T-helper 1 cell treated with Interleukin-12 subunit alpha and Interleukin-12 subunit beta and Interleukin-4 antibody, amounts not matched to agents 30 μg/mL and 1 μg/mL, for 36 hours (primary cell): ENCODE results near the gene SH2D7.

Source experiments
- H3K27ac Mint-ChIP-seq: one replicate; pipeline ENCODE4 v1.8.0; 2021; ENCODE audit warnings: mild to moderate bottlenecking, mixed read lengths
- H3K27me3 Mint-ChIP-seq: one replicate; pipeline ENCODE4 v1.8.0; 2021; ENCODE audit warnings: low read depth, mixed read lengths
- H3K36me3 Mint-ChIP-seq: one replicate; pipeline ENCODE4 v1.8.0; 2021; ENCODE audit warnings: low read depth, mixed read lengths
- H3K4me1 Mint-ChIP-seq: one replicate; pipeline ENCODE4 v1.8.0; 2021; ENCODE audit warnings: low read depth, mixed read lengths
- H3K4me3 Mint-ChIP-seq: one replicate; pipeline ENCODE4 v1.8.0; 2021; ENCODE audit warnings: mild to moderate bottlenecking, moderate library complexity, mixed read lengths
- H3K9me3 Mint-ChIP-seq: one replicate; pipeline ENCODE4 v1.8.0; 2021; ENCODE audit warnings: mixed read lengths

The SH2D7 gene

GRCh38 chr15:78112551-78112950, 20.2 kb downstream of the SH2D7 start:
- H3K27ac Mint-ChIP-seq, result no peak overlapping the region
- H3K4me1 Mint-ChIP-seq, result peaks cover 9% of the 10 kb centered on the region
- H3K36me3 Mint-ChIP-seq, result no peaks in the 10 kb centered on the region
- no peaks in the 10 kb centered on the region for H3K27me3 Mint-ChIP-seq
- H3K9me3 Mint-ChIP-seq, result no peaks in the 10 kb centered on the region
- no peak overlapping the region for H3K4me3 Mint-ChIP-seq

GRCh38 chr15:78120523-78120922, 28.2 kb downstream of the SH2D7 start:
- Mint-ChIP-seq H3K36me3 (no peaks in the 10 kb centered on the region), H3K4me3 (no peak overlapping the region), H3K27me3 (peaks cover 8% of the 10 kb centered on the region), H3K9me3 (no peaks in the 10 kb centered on the region), H3K27ac (no peak overlapping the region), H3K4me1 (no peaks in the 10 kb centered on the region)

DNA sequence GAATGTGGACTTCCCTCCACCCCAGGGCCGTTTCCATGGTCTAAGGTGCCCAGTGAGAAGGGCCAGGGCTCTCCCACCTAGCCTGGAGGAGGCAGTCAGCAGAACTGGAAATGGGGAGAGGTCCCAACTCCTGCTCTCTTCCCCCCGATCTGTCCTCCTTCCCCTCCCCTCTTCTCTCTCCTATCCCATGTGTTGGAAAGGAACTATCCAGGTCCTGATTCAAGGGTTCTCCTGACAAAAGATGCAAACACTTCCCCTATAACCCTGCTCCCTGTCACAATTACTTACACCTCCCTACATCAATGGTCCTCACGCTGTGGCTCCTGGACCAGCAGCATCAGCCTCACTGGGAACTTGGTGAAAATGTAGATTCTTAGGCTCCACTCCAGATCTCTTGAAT, 32.9 kb downstream of the SH2D7 start:
- H3K4me3 Mint-ChIP-seq, result no peak overlapping the region
- peaks cover 3% of the 10 kb centered on the region for H3K27me3 Mint-ChIP-seq
- H3K4me1 Mint-ChIP-seq, result peaks cover 6% of the 10 kb centered on the region
- H3K36me3 Mint-ChIP-seq, result no peaks in the 10 kb centered on the region
- H3K9me3 Mint-ChIP-seq, result no peaks in the 10 kb centered on the region
- no peak overlapping the region for H3K27ac Mint-ChIP-seq

- no peaks in the 10 kb centered on the region for H3K9me3 Mint-ChIP-seq
- no peaks in the 10 kb centered on the region for H3K27me3 Mint-ChIP-seq
- peaks cover 1% of the 10 kb centered on the region for H3K36me3 Mint-ChIP-seq
- peak overlapping the region; percentile 55 for H3K27ac Mint-ChIP-seq
- H3K4me1 Mint-ChIP-seq, result peaks cover 15% of the 10 kb centered on the region
- no peak overlapping the region for H3K4me3 Mint-ChIP-seq
These were observed 35.5 kb downstream of the SH2D7 start for GRCh38 chr15:78127882-78128281.

- H3K27ac Mint-ChIP-seq, result no peak overlapping the region
- H3K27me3 Mint-ChIP-seq, result no peaks in the 10 kb centered on the region
- H3K36me3 Mint-ChIP-seq, result peaks cover 3% of the 10 kb centered on the region
- H3K4me1 Mint-ChIP-seq, result peaks cover 23% of the 10 kb centered on the region
- H3K4me3 Mint-ChIP-seq, result no peak overlapping the region
- no peaks in the 10 kb centered on the region for H3K9me3 Mint-ChIP-seq
These were observed 36.9 kb downstream of the SH2D7 start for GRCh38 chr15:78129077-78129750.

GRCh38 chr15:78129751-78130287, 37.5 kb downstream of the SH2D7 start:
- Mint-ChIP-seq H3K36me3 (peaks cover 3% of the 10 kb centered on the region), H3K4me1 (peaks cover 23% of the 10 kb centered on the region), H3K27me3 (no peaks in the 10 kb centered on the region), H3K27ac (peak overlapping the region; percentile 23), H3K4me3 (peak overlapping the region; percentile 77), H3K9me3 (no peaks in the 10 kb centered on the region)

- Mint-ChIP-seq H3K4me1 (peaks cover 23% of the 10 kb centered on the region), H3K27ac (peak overlapping the region; percentile 68), H3K27me3 (no peaks in the 10 kb centered on the region), H3K9me3 (no peaks in the 10 kb centered on the region), H3K4me3 (peak overlapping the region; percentile 77), H3K36me3 (peaks cover 3% of the 10 kb centered on the region)
These were observed 38.3 kb downstream of the SH2D7 start for GRCh38 chr15:78130466-78131294.

DNA sequence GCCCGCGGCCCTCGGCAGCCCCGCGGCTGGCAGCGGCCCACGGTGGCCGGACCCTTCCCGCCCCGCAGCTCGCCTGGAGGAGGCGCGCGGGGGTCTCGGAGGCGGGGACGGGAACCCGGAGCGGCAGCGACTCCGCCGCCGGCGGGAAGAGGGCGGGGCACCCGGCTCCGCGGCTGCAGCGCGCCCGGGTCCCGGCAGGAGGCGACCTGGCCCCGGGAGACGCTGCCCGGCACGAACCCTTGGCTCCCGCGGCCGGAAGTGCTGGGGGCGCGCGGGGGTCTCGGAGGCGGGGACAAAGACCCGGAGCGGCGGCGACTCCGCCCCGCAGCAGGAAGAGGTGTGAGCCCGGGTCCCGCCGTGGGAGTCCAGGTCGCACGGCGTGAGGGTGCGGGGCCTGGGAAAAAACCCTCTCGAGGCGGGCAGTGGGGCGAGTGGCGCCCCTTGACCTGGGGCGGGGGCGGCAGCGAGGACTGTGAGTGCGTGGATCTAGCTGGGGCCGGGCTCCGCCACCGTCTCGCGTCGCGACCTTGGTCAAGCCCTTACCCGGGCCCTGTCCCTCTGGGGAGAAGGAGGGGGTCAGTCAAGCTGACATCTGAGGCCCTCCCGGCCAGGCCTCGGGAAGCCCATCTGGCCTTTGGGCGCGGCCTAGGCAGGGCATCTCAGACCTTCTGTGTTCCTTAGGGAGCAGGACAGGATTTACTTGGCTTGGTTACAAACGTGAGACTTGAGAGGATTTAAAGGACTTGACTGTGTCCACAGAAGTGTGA, 39.1 kb downstream of the SH2D7 start, which contains the start of gene CIB2:
Gene CIB2 (minus strand): TSS at position 151 of the 767 bp plus-strand sequence. CDS start 230 bp downstream, outside the sequence.
- Mint-ChIP-seq H3K36me3 (peaks cover 3% of the 10 kb centered on the region), H3K27ac (peak within 1 kb of the TSS; percentile 76), H3K27me3 (no peaks in the 10 kb centered on the region), H3K4me3 (peak within 1 kb of the TSS; percentile 81), H3K9me3 (no peaks in the 10 kb centered on the region), H3K4me1 (peaks cover 23% of the 10 kb centered on the region)

- peaks cover 17% of the 10 kb centered on the region for H3K4me1 Mint-ChIP-seq
- H3K27ac Mint-ChIP-seq, result peak overlapping the region; percentile 26
- H3K9me3 Mint-ChIP-seq, result no peaks in the 10 kb centered on the region
- peaks cover 3% of the 10 kb centered on the region for H3K36me3 Mint-ChIP-seq
- H3K27me3 Mint-ChIP-seq, result no peaks in the 10 kb centered on the region
- no peak overlapping the region for H3K4me3 Mint-ChIP-seq
These were observed 41.4 kb downstream of the SH2D7 start for GRCh38 chr15:78133801-78134200.

- H3K9me3 Mint-ChIP-seq, result no peaks in the 10 kb centered on the region
These were observed 47.2 kb downstream of the SH2D7 start for GRCh38 chr15:78139578-78139977.

DNA sequence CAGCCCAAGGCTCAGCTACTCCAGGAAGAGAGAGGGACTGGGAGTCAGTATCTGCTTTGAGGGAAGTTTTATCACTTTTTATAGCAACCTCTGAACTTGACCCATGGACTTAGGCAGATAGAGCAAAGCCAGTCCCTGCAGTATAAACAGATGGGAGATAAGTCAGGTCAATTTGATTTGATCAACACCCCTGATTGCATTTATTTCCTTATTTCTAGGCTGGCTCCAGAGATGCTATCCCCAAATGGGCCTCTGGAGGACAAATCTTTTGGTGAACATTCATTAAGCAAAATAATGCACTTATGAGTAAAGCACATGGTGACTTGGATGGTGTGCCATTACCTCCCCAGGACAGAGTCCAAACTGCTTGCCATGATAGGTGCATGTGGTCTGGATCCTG, 47.9 kb downstream of the SH2D7 start:
- Mint-ChIP-seq H3K36me3 (peaks cover 2% of the 10 kb centered on the region), H3K27me3 (no peaks in the 10 kb centered on the region), H3K9me3 (no peaks in the 10 kb centered on the region), H3K4me1 (no peaks in the 10 kb centered on the region), H3K27ac (no peak overlapping the region), H3K4me3 (no peak overlapping the region)

More at GRCh38 chr15:78139578-78139977, 47.2 kb downstream of the SH2D7 start:
- H3K36me3 Mint-ChIP-seq, result peaks cover 2% of the 10 kb centered on the region
- no peaks in the 10 kb centered on the region for H3K27me3 Mint-ChIP-seq
- no peaks in the 10 kb centered on the region for H3K4me1 Mint-ChIP-seq
- no peak overlapping the region for H3K27ac Mint-ChIP-seq
- no peak overlapping the region for H3K4me3 Mint-ChIP-seq

- H3K27me3 Mint-ChIP-seq, result no peaks in the 10 kb centered on the region
- H3K36me3 Mint-ChIP-seq, result peaks cover 2% of the 10 kb centered on the region
- H3K4me1 Mint-ChIP-seq, result peaks cover 5% of the 10 kb centered on the region
- no peak overlapping the region for H3K4me3 Mint-ChIP-seq
- H3K9me3 Mint-ChIP-seq, result no peaks in the 10 kb centered on the region
- H3K27ac Mint-ChIP-seq, result no peak overlapping the region
These were observed 50.0 kb downstream of the SH2D7 start for GRCh38 chr15:78142332-78142731.

- H3K27ac Mint-ChIP-seq, result no peak overlapping the region
These were observed 54.2 kb downstream of the SH2D7 start for GRCh38 chr15:78146425-78147154.

DNA sequence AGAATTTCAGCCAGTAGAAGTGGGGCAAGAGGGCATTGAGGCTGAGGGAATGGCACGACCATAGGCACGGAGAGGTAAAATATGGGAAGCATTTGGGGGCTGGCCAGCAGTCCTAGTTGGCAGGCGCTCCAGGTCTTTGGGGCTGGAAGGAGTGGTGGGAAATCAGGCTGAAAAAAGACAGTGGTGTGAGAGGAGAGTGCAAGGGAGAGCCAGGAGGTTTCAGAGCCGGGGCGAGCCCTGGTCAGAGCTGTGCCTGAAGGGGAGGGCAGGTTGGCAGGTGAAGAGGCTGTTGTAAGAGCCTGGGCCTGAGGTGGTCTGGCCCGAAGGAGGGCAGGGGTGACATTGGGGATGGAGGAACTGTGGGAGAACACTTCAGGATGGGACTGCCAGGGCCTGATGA, 55.2 kb downstream of the SH2D7 start:
- H3K9me3 Mint-ChIP-seq, result no peaks in the 10 kb centered on the region
- H3K4me3 Mint-ChIP-seq, result peak overlapping the region; percentile 60
- H3K36me3 Mint-ChIP-seq, result peaks cover 10% of the 10 kb centered on the region
- H3K27me3 Mint-ChIP-seq, result no peaks in the 10 kb centered on the region
- H3K4me1 Mint-ChIP-seq, result peaks cover 32% of the 10 kb centered on the region
- peak overlapping the region; percentile 66 for H3K27ac Mint-ChIP-seq

More at GRCh38 chr15:78146425-78147154, 54.2 kb downstream of the SH2D7 start:
- Mint-ChIP-seq H3K27me3 (no peaks in the 10 kb centered on the region), H3K4me1 (peaks cover 31% of the 10 kb centered on the region), H3K9me3 (no peaks in the 10 kb centered on the region), H3K4me3 (no peak overlapping the region), H3K36me3 (peaks cover 11% of the 10 kb centered on the region)
